ENCODE measurements around the gene LSS.

DNA sequence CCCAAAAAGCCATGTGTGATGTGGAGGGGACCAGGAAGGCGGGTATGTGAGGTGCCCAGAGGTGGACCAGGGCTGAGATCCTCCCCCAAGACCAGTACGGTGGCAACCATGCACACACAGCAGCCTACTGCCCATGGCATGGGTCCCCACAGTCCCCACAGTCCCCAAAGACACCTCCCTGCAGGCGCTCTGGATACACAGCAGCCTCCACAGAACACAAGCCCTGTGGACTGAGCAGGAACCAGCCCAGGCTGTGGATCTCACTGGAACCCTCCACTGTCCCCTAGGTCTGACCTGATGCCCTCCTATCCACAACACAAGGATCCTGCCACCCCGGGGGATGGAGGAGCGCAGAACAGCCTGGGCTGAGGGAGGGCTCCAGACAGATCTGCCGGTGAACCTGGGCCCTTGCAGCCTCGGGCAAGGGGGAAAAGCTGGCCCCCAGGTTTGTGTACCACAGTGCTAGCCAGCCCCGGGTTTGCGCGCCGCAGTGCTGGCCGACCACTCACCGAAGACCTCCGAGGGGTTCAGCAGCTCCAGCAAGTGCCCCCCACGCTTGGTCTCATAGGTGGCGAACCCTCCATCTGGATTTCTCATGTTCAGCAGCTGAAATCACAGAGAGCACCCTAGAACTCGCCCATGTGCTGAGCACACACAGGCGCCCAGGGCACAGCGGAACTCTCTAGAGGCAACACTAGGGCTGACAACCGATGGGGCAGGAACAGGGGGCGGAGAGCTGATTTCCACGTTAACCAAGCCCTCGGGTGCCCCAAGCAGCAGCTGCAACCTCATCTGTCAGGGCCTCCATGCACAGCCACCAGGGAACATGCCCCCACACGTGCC lies 22.2 kb downstream of the LSS start:
- TF ChIP-seq CTCF (IDR thresholded peaks at IDR 0.05; ENCODE audit: low read depth, low read length, missing input control) = no peak
- no peak for TF ChIP-seq YY1 (IDR thresholded peaks at IDR 0.05)
- TF ChIP-seq GABPA (IDR thresholded peaks at IDR 0.05 in 1 of 2, conservative IDR thresholded peaks at IDR 0.05 in 1 of 2) = no peak
- TF ChIP-seq MAX (IDR thresholded peaks at IDR 0.05) = no peak
- no peak for TF ChIP-seq RXRA (IDR thresholded peaks at IDR 0.05)
- TF ChIP-seq, protein P1, sequence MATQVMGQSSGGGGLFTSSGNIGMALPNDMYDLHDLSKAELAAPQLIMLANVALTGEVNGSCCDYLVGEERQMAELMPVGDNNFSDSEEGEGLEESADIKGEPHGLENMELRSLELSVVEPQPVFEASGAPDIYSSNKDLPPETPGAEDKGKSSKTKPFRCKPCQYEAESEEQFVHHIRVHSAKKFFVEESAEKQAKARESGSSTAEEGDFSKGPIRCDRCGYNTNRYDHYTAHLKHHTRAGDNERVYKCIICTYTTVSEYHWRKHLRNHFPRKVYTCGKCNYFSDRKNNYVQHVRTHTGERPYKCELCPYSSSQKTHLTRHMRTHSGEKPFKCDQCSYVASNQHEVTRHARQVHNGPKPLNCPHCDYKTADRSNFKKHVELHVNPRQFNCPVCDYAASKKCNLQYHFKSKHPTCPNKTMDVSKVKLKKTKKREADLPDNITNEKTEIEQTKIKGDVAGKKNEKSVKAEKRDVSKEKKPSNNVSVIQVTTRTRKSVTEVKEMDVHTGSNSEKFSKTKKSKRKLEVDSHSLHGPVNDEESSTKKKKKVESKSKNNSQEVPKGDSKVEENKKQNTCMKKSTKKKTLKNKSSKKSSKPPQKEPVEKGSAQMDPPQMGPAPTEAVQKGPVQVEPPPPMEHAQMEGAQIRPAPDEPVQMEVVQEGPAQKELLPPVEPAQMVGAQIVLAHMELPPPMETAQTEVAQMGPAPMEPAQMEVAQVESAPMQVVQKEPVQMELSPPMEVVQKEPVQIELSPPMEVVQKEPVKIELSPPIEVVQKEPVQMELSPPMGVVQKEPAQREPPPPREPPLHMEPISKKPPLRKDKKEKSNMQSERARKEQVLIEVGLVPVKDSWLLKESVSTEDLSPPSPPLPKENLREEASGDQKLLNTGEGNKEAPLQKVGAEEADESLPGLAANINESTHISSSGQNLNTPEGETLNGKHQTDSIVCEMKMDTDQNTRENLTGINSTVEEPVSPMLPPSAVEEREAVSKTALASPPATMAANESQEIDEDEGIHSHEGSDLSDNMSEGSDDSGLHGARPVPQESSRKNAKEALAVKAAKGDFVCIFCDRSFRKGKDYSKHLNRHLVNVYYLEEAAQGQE (IDR thresholded peaks at IDR 0.05) = no peak
- no peak for TF ChIP-seq ATF3 (IDR thresholded peaks at IDR 0.05)
- no peak for TF ChIP-seq RAD21 (IDR thresholded peaks at IDR 0.05)
